C4-2B (cell line): ENCODE results near the gene ATP11A.

ENCODE experiments used
- H3K27ac ChIP-seq: fragments of 450-650 bp; 2 replicates; pipeline ENCODE4 v1.5.1; 2017
- ZFX ChIP-seq: fragments of 450-650 bp; IDR thresholded peaks from 2 replicates; pipeline ENCODE4 v1.6.1; 2017
- TF ChIP-seq, protein P1 (sequence below): fragments of 450-650 bp; conservative IDR thresholded peaks from 2 replicates; pipeline ENCODE4 v1.5.1; 2017; ENCODE audit warnings: mild to moderate bottlenecking

ATP11A gene

GRCh38 chr13:112695121-112695520, 5.3 kb downstream of the ATP11A start:
- no peak for TF ChIP-seq ZFX
- TF ChIP-seq, protein P1, sequence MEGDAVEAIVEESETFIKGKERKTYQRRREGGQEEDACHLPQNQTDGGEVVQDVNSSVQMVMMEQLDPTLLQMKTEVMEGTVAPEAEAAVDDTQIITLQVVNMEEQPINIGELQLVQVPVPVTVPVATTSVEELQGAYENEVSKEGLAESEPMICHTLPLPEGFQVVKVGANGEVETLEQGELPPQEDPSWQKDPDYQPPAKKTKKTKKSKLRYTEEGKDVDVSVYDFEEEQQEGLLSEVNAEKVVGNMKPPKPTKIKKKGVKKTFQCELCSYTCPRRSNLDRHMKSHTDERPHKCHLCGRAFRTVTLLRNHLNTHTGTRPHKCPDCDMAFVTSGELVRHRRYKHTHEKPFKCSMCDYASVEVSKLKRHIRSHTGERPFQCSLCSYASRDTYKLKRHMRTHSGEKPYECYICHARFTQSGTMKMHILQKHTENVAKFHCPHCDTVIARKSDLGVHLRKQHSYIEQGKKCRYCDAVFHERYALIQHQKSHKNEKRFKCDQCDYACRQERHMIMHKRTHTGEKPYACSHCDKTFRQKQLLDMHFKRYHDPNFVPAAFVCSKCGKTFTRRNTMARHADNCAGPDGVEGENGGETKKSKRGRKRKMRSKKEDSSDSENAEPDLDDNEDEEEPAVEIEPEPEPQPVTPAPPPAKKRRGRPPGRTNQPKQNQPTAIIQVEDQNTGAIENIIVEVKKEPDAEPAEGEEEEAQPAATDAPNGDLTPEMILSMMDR, result no peak
- H3K27ac ChIP-seq, result no peak overlapping the region

GRCh38 chr13:112696001-112696868, 6.4 kb downstream of the ATP11A start:
- H3K27ac ChIP-seq, result no peak overlapping the region
- TF ChIP-seq, protein P1, result no peak
- no peak for TF ChIP-seq ZFX

GRCh38 chr13:112696869-112697465, 7.1 kb downstream of the ATP11A start:
- H3K27ac ChIP-seq, result no peak overlapping the region
- TF ChIP-seq ZFX, result no peak
- TF ChIP-seq, protein P1, result no peak

- no peak overlapping the region for H3K27ac ChIP-seq
- TF ChIP-seq, protein P1, result no peak
- TF ChIP-seq ZFX, result no peak
Measured at GRCh38 chr13:112697756-112698655, 8.2 kb downstream of the ATP11A start.

DNA sequence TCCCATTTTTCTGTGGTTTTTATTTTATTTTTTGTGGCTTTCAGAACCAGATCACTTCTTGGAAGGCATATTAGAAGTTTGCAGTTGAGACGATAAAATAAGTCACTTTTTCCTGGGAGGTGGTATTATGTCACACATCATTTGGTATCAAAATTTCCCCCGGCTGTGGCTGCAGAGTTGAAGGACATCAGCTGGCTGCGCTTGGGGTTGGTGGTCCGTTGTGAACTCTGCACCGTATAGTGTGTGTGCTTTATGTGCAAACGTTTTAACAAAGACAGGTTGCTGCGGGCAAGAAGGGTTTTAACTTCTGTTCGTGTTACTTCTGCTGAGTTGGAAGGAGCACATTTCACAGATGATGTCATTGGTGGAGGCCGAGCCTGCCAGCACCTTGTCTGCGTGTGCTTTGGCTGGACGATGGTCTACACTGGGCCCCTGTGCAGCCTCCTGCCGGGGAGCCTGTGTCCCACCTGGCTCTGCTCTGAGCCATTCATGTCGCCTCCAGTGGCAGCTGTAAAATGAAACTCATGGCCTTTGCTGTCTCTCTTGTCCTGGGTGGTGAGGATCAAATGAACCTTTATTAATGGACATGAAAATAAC, 9.6 kb downstream of the ATP11A start:
- no peak overlapping the region for H3K27ac ChIP-seq
- TF ChIP-seq ZFX, result no peak
- TF ChIP-seq, protein P1, result no peak

DNA sequence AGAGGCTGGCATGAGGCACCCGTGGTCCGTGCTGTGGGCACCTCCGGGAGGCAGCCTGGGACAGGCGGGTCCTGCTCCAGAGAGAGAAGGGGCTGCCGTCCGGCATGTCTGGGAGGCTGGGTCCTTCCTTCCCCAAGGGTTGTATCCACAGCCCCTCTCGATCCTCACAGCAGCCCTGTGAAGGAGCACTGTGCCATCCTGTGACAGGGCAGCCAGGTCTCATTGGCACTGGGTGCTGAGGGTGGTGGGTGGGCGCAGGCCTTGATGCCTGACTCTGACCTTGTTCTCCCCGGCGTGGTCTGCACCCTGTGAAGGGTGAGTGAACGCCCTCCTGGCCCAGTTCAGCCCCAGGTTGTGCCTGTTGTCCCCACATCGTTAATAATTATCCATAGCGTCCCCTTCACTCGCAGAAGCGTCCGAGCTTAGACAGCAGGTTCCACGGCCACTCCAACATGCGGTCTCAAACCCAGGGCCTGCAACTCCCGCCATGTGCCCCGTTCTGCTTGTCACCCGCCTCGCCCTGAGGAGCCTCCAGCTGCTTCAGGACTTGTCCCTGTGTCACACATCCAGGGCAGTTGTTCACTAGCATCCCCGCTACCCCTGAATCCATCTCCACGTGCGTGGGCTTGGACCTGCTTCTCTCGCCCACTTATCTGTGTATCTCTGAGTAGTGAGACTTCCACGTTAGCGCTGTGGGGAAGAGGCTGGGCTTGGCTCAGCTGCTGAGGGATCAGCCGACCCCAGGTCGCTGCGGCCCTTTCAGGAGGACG, 10.6 kb downstream of the ATP11A start:
- TF ChIP-seq ZFX, result no peak
- TF ChIP-seq, protein P1, result no peak
- H3K27ac ChIP-seq, result no peak overlapping the region
